B cell (primary cell): ENCODE results near the gene TMEM33. TPM values are rescaled to one million over a fixed set of nuclear protein-coding genes. Genes with fewer than 3 reads are reported as not detected.

Experiments
- ATAC-seq: fragments of 200-7000 bp; cut with Tn5 transposase; one replicate; pipeline ENCODE4 v1.10.0; 2021; ENCODE audit warnings: low read depth, mild to moderate bottlenecking, moderate number of reproducible peaks, moderate library complexity
- CTCF ChIA-PET: fragments of 350-600 bp; sonication (Branson Sonifier 250); formaldehyde crosslinking; loops from one replicate; lab custom pipeline; 2021; ENCODE audit warnings: antibody characterized with exemption, inconsistent platforms; lab: Charles Lee
- POLR2A ChIA-PET: fragments of 350-600 bp; sonication (Branson Sonifier 250); formaldehyde crosslinking; loops from one replicate; lab custom pipeline; 2021; ENCODE audit warnings: antibody characterized with exemption; lab: Charles Lee
- DNase-seq: peaks from one replicate; pipeline ENCODE4 v3.0.0; 2013
- H2AFZ ChIP-seq: 2 replicates; pipeline ENCODE4 v1.6.1; 2012; ENCODE audit warnings: mild to moderate bottlenecking, low read depth, low read length; ENCODE audit not compliant: insufficient read depth, poor library complexity, severe bottlenecking
- H3K27ac ChIP-seq, 2 donors: 1 replicate in 1 of 2; 2 replicates in 1 of 2; pipeline ENCODE4 v1.5.1; 2012 to 2013; ENCODE audit warnings: low read length in 2 of 2, mild to moderate bottlenecking in 2 of 2, moderate library complexity in 1 of 2
- H3K27me3 ChIP-seq, 4 experiments: fragments of 200-600 bp in 1 of 4; sonication (generic) in 1 of 4; replicated peaks in 1 of 4; 1 replicate in 2 of 4; 2 replicates in 2 of 4; pipeline versions ENCODE4 v1.6.1 to v1.7.0; 2013 to 2016; ENCODE audit warnings: low read length in 3 of 4, mild to moderate bottlenecking in 2 of 4, mixed read lengths in 1 of 4, moderate library complexity in 1 of 4; ENCODE audit not compliant: insufficient read depth in 4 of 4, control insufficient read depth in 3 of 4; ENCODE audit errors: control extremely low read depth in 1 of 4
- H3K36me3 ChIP-seq, 2 experiments: replicated peaks in 1 of 2; 1 replicate in 1 of 2; 2 replicates in 1 of 2; pipeline versions ENCODE4 v1.6.1 to v1.7.1; 2013; ENCODE audit warnings: low read length in 1 of 2; ENCODE audit not compliant: insufficient read depth in 2 of 2, control insufficient read depth in 1 of 2; ENCODE audit errors: control extremely low read depth in 1 of 2, extremely low read depth in 1 of 2
- H3K4me1 ChIP-seq, 2 donors: fragments of 200-600 bp in 1 of 2; sonication (generic) in 1 of 2; 1 replicate in 1 of 2; 2 replicates in 1 of 2; pipeline versions ENCODE4 v1.5.1 to v1.6.1; 2013 to 2017; ENCODE audit warnings: low read length in 2 of 2; ENCODE audit not compliant: control insufficient read depth in 2 of 2, insufficient read depth in 2 of 2
- H3K4me2 ChIP-seq: replicated peaks from 2 replicates; pipeline ENCODE3; 2012; ENCODE audit warnings: mild to moderate bottlenecking, low read depth, low read length; ENCODE audit not compliant: poor library complexity, severe bottlenecking
- H3K4me3 ChIP-seq, 5 experiments: fragments of 200-600 bp in 1 of 5; sonication (generic) in 1 of 5; 1 replicate in 3 of 5; 2 replicates in 2 of 5; pipeline versions ENCODE4 v1.5.1 to v1.7.0; 2011 to 2016; ENCODE audit warnings: low read length in 4 of 5, mild to moderate bottlenecking in 4 of 5, low read depth in 2 of 5, control low read depth in 1 of 5, moderate library complexity in 1 of 5; ENCODE audit not compliant: insufficient read depth in 1 of 5; ENCODE audit errors: control extremely low read depth in 1 of 5, extremely low read depth in 1 of 5
- H3K79me2 ChIP-seq: fragments of 200-600 bp; sonication (generic); one replicate; pipeline ENCODE4 v1.6.0; 2016; ENCODE audit warnings: low read length; ENCODE audit not compliant: control insufficient read depth, insufficient read depth
- H3K9ac ChIP-seq: fragments of 200-600 bp; sonication (generic); 2 replicates; pipeline ENCODE4 v1.6.1; 2017; ENCODE audit warnings: mild to moderate bottlenecking, low read length, moderate library complexity
- H3K9me3 ChIP-seq, 3 donors: one replicate each; pipeline versions ENCODE4 v1.6.1 to v1.7.1; 2013; ENCODE audit warnings: low read length in 2 of 3; ENCODE audit not compliant: control insufficient read depth in 2 of 3, insufficient read depth in 1 of 3; ENCODE audit errors: control extremely low read depth in 1 of 3
- H4K20me1 ChIP-seq: 2 replicates; pipeline ENCODE4 v1.6.0; 2012; ENCODE audit warnings: mild to moderate bottlenecking, low read length; ENCODE audit not compliant: insufficient read depth, control insufficient read depth, poor library complexity, severe bottlenecking
- H3K27ac Mint-ChIP-seq: one replicate; pipeline ENCODE4 v1.8.0; 2021; ENCODE audit warnings: mixed read lengths
- H3K27me3 Mint-ChIP-seq: one replicate; pipeline ENCODE4 v1.8.0; 2021; ENCODE audit warnings: mixed read lengths
- H3K4me1 Mint-ChIP-seq: one replicate; pipeline ENCODE4 v1.8.0; 2021; ENCODE audit warnings: mixed read lengths
- H3K4me3 Mint-ChIP-seq: one replicate; pipeline ENCODE4 v1.8.0; 2021; ENCODE audit warnings: mixed read lengths
- H3K9me3 Mint-ChIP-seq: one replicate; pipeline ENCODE4 v1.8.0; 2022; ENCODE audit warnings: mixed read lengths; ENCODE audit not compliant: insufficient read depth
- EZH2 ChIP-seq: IDR thresholded peaks from 2 replicates; pipeline ENCODE4 v1.6.1; 2012; ENCODE audit warnings: borderline replicate concordance, low read depth, mild to moderate bottlenecking, moderate library complexity, low read length; ENCODE audit not compliant: insufficient read depth, poor library complexity, severe bottlenecking
- WGBS: methylation state at CpG from one replicate; pipeline ENCODE4 v1.1.5; 2013; ENCODE audit warnings: missing lambda C conversion rate; ENCODE audit not compliant: insufficient coverage; 5-methylcytosine and 5-hydroxymethylcytosine counted together
- intact Hi-C: fragments of 100-400 bp; cut with micrococcal nuclease; formaldehyde crosslinking; loops from one replicate; pipeline ENCODE4 v1.10.0; 2022
- polyA plus RNA-seq: library from polyadenylated mRNA; depleted of rRNA; stranded (reverse); fragments of >200 nt; gene quantifications from 2 replicates; pipeline ENCODE4 v1.2.3, GENCODE V29; 2012
- total RNA-seq, 2 donors: library from RNA; stranded (reverse); fragments of 120-200 nt in 1 of 2; gene quantifications; 1 replicate in 1 of 2; 2 replicates in 1 of 2; pipeline versions ENCODE4 v1.2.3 to v1.2.4, GENCODE V29; 2013 to 2022
- TF ChIP-seq, protein P1 (sequence below): fragments of 200-600 bp; IDR thresholded peaks from one replicate; pipeline ENCODE4 v1.8.0; 2022; ENCODE audit warnings: antibody characterized with exemption, mild to moderate bottlenecking

Gene TMEM33
- total and polyA plus RNA-seq, 2 donors (not counting 1 experiment from before 2014, with no cell fraction given): 10.5 to 39.2 TPM

GRCh38 chr4:41992967-41993857, 58.0 kb downstream of the TMEM33 start:
- Mint-ChIP-seq H3K9me3 (no peaks in the 10 kb centered on the region), H3K27ac (no peak overlapping the region), H3K4me3 (no peak overlapping the region), H3K4me1 (peaks cover 25% of the 10 kb centered on the region), H3K27me3 (no peaks in the 10 kb centered on the region)
- Histone ChIP-seq H4K20me1 (peaks cover 13% of the 10 kb centered on the region), H3K79me2 (peaks cover 64% of the 10 kb centered on the region), H3K36me3 (no peaks in the 10 kb centered on the region), H2AFZ (no peak overlapping the region), H3K9me3 (no peaks in the 10 kb centered on the region), H3K9ac (no peak overlapping the region), H3K4me2 (no peak overlapping the region), H3K27me3 (no peaks in the 10 kb centered on the region), H3K4me1 (peaks cover 14 to 20% of the 10 kb centered on the region in 2 donors), H3K4me3 (no peak overlapping the region), H3K27ac (no peak overlapping the region)
- CTCF ChIA-PET: no interaction called here
- TF ChIP-seq, protein P1, sequence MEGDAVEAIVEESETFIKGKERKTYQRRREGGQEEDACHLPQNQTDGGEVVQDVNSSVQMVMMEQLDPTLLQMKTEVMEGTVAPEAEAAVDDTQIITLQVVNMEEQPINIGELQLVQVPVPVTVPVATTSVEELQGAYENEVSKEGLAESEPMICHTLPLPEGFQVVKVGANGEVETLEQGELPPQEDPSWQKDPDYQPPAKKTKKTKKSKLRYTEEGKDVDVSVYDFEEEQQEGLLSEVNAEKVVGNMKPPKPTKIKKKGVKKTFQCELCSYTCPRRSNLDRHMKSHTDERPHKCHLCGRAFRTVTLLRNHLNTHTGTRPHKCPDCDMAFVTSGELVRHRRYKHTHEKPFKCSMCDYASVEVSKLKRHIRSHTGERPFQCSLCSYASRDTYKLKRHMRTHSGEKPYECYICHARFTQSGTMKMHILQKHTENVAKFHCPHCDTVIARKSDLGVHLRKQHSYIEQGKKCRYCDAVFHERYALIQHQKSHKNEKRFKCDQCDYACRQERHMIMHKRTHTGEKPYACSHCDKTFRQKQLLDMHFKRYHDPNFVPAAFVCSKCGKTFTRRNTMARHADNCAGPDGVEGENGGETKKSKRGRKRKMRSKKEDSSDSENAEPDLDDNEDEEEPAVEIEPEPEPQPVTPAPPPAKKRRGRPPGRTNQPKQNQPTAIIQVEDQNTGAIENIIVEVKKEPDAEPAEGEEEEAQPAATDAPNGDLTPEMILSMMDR: no peak
- TF ChIP-seq EZH2: no peak
- DNase-seq (no peak), ATAC-seq (no peak)
- POLR2A ChIA-PET: no interaction called here
- intact Hi-C loops: no loop called here
- no CpG with 5 or more reads among the region's 4 CpGs for WGBS

- peaks cover 18% of the 10 kb centered on the region for H4K20me1 ChIP-seq
- Mint-ChIP-seq H3K27me3 (no peaks in the 10 kb centered on the region), H3K27ac (no peak overlapping the region), H3K4me3 (no peak overlapping the region), H3K4me1 (peaks cover 22% of the 10 kb centered on the region), H3K9me3 (no peaks in the 10 kb centered on the region)
- no peak for DNase-seq
- no peak for ATAC-seq
- H2AFZ ChIP-seq: no peak overlapping the region
- H3K36me3 ChIP-seq: peaks cover 0 to 3% of the 10 kb centered on the region in 2 experiments
- POLR2A ChIA-PET: no interaction called here
- H3K9ac ChIP-seq: no peak overlapping the region
- H3K79me2 ChIP-seq: peaks cover 74% of the 10 kb centered on the region
- TF ChIP-seq, protein P1: no peak
- TF ChIP-seq EZH2: no peak
- H3K4me2 ChIP-seq: no peak overlapping the region
- no peaks in the 10 kb centered on the region for H3K9me3 ChIP-seq
- 86% methylated on average over 1 of the region's 3 CpGs for WGBS
- H3K4me1 ChIP-seq: peaks cover 12 to 19% of the 10 kb centered on the region in 2 donors
- intact Hi-C loops: no loop called here
- CTCF ChIA-PET: no interaction called here
- no peak overlapping the region for H3K27ac ChIP-seq
- H3K27me3 ChIP-seq: no peaks in the 10 kb centered on the region
- no peak overlapping the region for H3K4me3 ChIP-seq
Observed at GRCh38 chr4:41994461-41994985, 59.3 kb downstream of the TMEM33 start.
